Neutrophil (primary cell): Measurements from ENCODE around the gene NPR2.

Experiments used
- H3K27ac ChIP-seq: fragments of 200-600 bp; sonication (generic); 2 replicates; pipeline ENCODE4 v1.5.1; 2016; ENCODE audit warnings: mild to moderate bottlenecking, moderate library complexity
- H3K27me3 ChIP-seq: fragments of 200-600 bp; sonication (generic); 2 replicates; pipeline ENCODE4 v1.6.0; 2016; ENCODE audit warnings: mild to moderate bottlenecking
- H3K36me3 ChIP-seq: fragments of 200-600 bp; sonication (generic); 2 replicates; pipeline ENCODE4 v1.5.1; 2017
- H3K4me1 ChIP-seq, 2 experiments: fragments of 200-600 bp in 1 of 2; sonication (generic) in 1 of 2; 1 replicate in 1 of 2; 2 replicates in 1 of 2; pipeline versions ENCODE4 v1.5.1 to v1.6.1; 2013 to 2016; ENCODE audit warnings: low read depth in 1 of 2, low read length in 1 of 2, mild to moderate bottlenecking in 1 of 2, moderate library complexity in 1 of 2; ENCODE audit not compliant: control insufficient read depth in 1 of 2, insufficient read depth in 1 of 2
- H3K4me3 ChIP-seq, 2 experiments: fragments of 200-600 bp in 1 of 2; sonication (generic) in 1 of 2; 1 replicate in 1 of 2; 2 replicates in 1 of 2; pipeline ENCODE4 v1.5.1; 2013 to 2016; ENCODE audit warnings: low read depth in 1 of 2, low read length in 1 of 2, mild to moderate bottlenecking in 1 of 2, moderate library complexity in 1 of 2
- H3K9me3 ChIP-seq: fragments of 200-600 bp; sonication (generic); 2 replicates; pipeline ENCODE4 v1.5.1; 2016
- CTCF ChIP-seq: fragments of 200-600 bp; sonication (generic); IDR thresholded peaks from 2 replicates; pipeline ENCODE4 v1.5.1; 2016; ENCODE audit warnings: antibody characterized with exemption

NPR2 gene

GRCh38 chr9:35800530-35800929 is 9.1 kb downstream of the NPR2 start:
- Histone ChIP-seq H3K4me3 (no peak overlapping the region), H3K9me3 (no peaks in the 10 kb centered on the region), H3K27ac (no peak overlapping the region), H3K27me3 (peaks cover 10% of the 10 kb centered on the region), H3K4me1 (no peaks in the 10 kb centered on the region), H3K36me3 (no peaks in the 10 kb centered on the region)
- no peak for TF ChIP-seq CTCF

GRCh38 chr9:35801328-35802128 is 10.1 kb downstream of the NPR2 start:
- Histone ChIP-seq H3K9me3 (no peaks in the 10 kb centered on the region), H3K4me3 (no peak overlapping the region), H3K27ac (no peak overlapping the region), H3K4me1 (no peaks in the 10 kb centered on the region), H3K36me3 (no peaks in the 10 kb centered on the region), H3K27me3 (peaks cover 10% of the 10 kb centered on the region)
- TF ChIP-seq CTCF, result no peak

- no peaks in the 10 kb centered on the region for H3K4me1 ChIP-seq
- H3K27ac ChIP-seq, result no peak overlapping the region
- H3K36me3 ChIP-seq, result no peaks in the 10 kb centered on the region
- peaks cover 10% of the 10 kb centered on the region for H3K27me3 ChIP-seq
- no peak overlapping the region for H3K4me3 ChIP-seq
- no peak for TF ChIP-seq CTCF
- H3K9me3 ChIP-seq, result no peaks in the 10 kb centered on the region
These were observed 14.7 kb downstream of the NPR2 start for GRCh38 chr9:35806101-35806500.

GRCh38 chr9:35808433-35808832 is 17.0 kb downstream of the NPR2 start:
- H3K27me3 ChIP-seq, result peaks cover 10% of the 10 kb centered on the region

GRCh38 chr9:35810122-35810521 is 18.7 kb downstream of the NPR2 start:
- Histone ChIP-seq H3K27me3 (peaks cover under 1% of the 10 kb centered on the region), H3K27ac (no peak overlapping the region), H3K36me3 (no peaks in the 10 kb centered on the region), H3K4me3 (no peak overlapping the region), H3K4me1 (peaks cover 23 to 25% of the 10 kb centered on the region in 2 experiments), H3K9me3 (no peaks in the 10 kb centered on the region)
- TF ChIP-seq CTCF, result no peak

More at GRCh38 chr9:35808433-35808832, 17.0 kb downstream of the NPR2 start:
- H3K9me3 ChIP-seq, result no peaks in the 10 kb centered on the region
- no peak overlapping the region for H3K4me3 ChIP-seq
- no peak overlapping the region for H3K27ac ChIP-seq
- H3K36me3 ChIP-seq, result no peaks in the 10 kb centered on the region
- H3K4me1 ChIP-seq, result peaks cover 13 to 14% of the 10 kb centered on the region in 2 experiments
- TF ChIP-seq CTCF, result no peak
